HG02840 (cell line): ENCODE results near the gene EFCAB7.
"Not testable (repeated sequence)": the region's sequence is repeated elsewhere in the genome, so short reads cannot be mapped to it uniquely, and the experiment has no call there.

Experiments
- ATAC-seq: cut with Tn5 transposase; IDR thresholded peaks from one replicate; pipeline ENCODE4 v1.9.1; 2021; ENCODE audit warnings: mild to moderate bottlenecking, moderate library complexity, moderate number of reproducible peaks; ENCODE audit not compliant: unreplicated experiment, low FRiP score

The EFCAB7 gene

DNA sequence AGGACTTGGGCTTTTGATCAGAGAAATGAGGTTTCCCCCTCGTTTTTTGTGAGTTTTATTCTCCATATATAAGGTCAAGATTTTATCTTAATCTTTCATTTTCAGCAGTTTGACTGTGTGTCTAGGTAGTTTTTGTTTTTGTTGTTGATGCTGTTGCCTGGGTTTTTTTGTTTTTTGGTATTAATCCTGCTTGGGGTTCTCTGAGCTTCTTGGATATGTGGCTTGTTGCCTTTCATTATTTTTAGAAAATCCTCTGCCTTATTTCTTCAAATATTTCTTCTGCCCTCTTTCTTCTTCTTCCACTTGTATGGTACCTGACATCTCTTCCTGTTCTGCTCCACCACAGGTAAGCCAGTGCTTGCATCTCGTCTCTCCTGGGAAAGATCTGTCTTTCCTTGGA, 25.0 kb downstream of the EFCAB7 start:
- ATAC-seq, result no peak

GRCh38 chr1:63548877-63549276, 25.6 kb downstream of the EFCAB7 start:
- no peak for ATAC-seq

- ATAC-seq, result no peak
These were observed 32.2 kb downstream of the EFCAB7 start for GRCh38 chr1:63555480-63555879.

- ATAC-seq, result no peak
These were observed 34.2 kb downstream of the EFCAB7 start for GRCh38 chr1:63557365-63557987.

DNA sequence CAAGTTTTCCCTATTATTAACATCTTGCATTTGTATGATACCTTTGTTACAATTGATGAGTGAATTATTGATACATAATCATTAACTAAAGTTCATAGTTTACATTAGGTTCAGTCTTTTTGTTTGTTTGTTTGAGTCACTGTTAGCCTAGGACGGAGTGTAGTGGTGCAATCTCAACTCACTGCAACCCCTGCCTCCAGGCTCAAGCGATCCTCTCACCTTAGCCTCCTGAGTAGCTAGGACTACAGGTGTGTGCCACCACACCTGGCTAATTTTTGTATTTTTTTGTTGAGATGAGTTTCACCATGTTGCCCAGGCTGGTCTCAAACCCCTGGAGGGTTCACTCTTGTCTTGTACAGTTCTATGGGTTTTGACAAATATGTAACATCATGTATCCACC, 36.0 kb downstream of the EFCAB7 start:
- ATAC-seq, result no peak

- ATAC-seq, result no peak
These were observed 40.4 kb downstream of the EFCAB7 start for GRCh38 chr1:63563745-63564144.

GRCh38 chr1:63569068-63569467, 45.7 kb downstream of the EFCAB7 start:
- no peak for ATAC-seq

DNA sequence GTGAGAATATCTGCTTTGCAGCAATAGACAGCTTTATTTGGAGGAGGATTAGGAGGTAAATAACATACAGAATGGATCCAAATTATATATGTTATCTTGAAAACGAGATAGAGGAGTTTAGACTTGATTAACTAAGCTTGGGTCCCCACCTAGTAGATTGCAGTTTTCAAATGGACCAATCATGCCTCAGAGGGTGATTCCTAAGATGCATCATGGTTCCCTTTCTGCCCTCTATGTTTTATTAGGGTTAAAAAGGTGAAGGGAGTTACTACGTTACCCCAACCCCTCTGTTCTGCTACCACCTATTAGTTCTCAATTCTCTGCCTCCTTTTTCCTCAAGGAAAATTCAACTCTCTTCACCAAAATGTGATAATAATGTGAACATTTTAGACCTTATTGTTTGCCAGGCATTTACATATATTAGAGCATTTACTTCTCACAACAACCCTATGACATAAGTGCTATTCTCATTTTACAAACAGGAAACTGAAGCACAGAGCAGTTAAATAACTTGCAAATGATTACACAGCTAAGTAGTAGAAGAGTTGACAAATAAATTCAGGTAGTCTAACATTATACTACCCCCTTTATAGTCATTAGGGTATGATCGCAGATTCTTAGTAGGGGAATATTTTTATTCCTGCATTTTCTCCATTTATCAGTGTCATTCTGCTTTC, 46.5 kb downstream of the EFCAB7 start:
- ATAC-seq, result no peak

GRCh38 chr1:63572686-63573085, 49.4 kb downstream of the EFCAB7 start:
- not testable (repeated sequence) for ATAC-seq

- ATAC-seq, result not testable (repeated sequence)
These were observed 51.0 kb downstream of the EFCAB7 start for GRCh38 chr1:63574203-63574796.

- ATAC-seq, result no peak
These were observed 52.1 kb downstream of the EFCAB7 start for GRCh38 chr1:63575340-63575826.

DNA sequence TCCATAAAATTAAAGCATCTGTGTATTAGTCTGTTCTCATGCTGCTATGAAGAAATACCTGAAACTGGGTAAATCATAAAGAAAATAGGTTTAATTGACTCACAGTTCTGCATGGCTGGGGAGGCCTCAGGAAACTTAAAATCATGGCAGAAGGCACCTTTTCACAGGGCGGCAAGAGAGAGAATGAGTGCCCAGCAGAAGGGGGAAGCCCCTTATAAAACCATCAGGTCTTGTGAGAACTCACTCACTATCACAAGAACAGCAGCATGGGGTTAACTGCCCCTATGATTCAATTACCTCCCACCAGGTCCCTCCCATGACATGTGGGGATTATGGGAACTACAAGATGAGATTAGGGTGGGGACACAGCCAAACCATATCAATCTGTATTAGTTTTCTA, 63.0 kb downstream of the EFCAB7 start:
- ATAC-seq, result not testable (repeated sequence)

GRCh38 chr1:63590166-63590560, 66.8 kb downstream of the EFCAB7 start:
- no peak for ATAC-seq

DNA sequence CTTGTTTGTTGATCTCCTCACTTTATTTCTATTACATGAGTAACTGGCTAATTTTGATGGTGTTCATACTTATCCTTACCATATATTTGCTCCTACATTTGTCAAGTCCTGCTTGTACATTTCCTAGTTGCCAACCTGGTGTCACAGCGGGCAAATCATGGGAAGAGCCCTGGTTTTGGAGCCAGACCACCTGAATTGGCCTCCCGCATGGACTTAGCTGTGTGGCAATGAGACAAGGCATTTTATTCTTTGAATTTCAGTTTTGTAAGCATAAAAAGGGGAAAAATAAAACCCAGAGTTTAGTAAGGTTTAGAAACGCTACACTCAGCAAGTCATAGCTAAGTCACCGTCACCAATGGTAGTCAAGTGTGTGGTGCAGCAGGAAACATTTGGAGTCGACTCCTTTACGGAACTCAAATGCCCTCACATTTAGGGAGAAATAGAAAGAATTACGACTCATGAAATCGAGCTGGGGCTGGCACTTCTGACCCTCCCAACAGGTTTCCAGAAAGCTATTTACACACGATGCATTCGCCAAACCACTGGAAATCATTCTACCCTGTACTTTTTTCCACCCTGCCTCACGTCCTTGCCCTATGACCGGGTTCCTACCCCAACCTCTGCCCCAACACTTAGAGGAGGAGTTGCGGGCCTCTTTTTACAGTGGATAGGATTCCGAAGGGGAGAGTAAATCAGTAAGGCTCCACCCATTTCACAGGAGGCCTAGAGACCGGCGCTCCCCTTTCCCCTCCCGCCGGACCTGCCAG, 69.4 kb downstream of the EFCAB7 start:
- ATAC-seq, result no peak

DNA sequence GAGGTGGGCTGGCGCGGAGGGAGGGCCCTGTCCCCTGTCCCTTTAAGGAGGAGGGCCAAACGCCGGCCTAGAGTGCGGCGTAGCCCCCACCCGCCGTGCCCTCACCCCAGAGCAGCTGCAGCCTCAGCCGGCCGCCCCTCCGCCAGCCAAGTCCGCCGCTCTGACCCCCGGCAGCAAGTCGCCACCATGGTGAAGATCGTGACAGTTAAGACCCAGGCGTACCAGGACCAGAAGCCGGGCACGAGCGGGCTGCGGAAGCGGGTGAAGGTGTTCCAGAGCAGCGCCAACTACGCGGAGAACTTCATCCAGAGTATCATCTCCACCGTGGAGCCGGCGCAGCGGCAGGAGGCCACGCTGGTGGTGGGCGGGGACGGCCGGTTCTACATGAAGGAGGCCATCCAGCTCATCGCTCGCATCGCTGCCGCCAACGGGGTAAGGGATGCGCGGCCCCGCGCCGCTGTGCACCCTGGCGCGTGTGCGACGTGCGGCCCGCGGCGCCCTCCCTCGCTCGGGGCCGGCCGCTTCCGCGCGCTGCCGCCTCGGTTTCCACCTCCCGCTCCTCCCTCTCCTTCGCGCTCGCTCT, 70.1 kb downstream of the EFCAB7 start, which contains the start of gene PGM1:
Gene PGM1 (plus strand): TSS at position 109 of the 583 bp plus-strand sequence. CDS start 78 bp downstream, at position 187.
- ATAC-seq, result peak; percentile 83

GRCh38 chr1:63593886-63594605, 70.7 kb downstream of the EFCAB7 start:
- peak; percentile 48 for ATAC-seq

DNA sequence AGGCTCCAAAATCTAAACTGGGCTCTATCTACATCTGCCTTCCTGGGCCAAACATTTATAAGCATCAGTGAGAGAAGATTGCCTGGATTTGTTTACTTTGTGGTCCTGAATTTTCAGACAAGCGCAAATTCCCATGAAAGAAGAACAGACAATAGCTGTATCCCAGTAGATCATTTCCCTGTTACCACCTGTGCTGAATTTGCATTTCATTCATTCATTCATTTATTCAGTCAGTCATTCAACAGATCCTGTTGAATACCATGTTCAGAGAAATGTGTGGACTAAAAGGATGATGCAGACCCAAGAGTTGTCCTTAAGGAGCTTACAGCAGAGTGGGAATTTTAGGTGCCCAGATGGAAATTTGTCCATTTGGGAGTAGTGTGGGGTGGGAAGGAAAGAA, 72.1 kb downstream of the EFCAB7 start:
- no peak for ATAC-seq

- ATAC-seq, result no peak
These were observed 76.5 kb downstream of the EFCAB7 start for GRCh38 chr1:63599799-63600198.

DNA sequence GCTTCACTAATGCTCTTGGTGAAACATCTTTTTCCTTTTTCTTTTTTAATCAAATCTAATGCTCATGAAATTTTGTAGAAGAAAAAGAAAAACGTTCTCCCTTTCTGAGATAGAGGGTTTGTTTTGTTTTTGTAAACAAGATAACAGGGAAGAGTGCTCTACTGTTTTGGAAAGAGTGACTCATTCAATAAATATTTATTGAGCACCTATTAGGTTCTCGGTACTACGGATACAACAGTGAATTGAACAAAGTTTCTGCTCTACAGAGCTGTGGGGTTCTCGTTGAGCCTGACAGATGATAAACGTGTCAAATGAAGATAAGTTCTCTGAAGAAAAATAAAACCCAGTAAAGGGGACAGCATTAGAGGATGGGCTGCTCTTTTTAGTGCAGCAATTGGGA, 76.9 kb downstream of the EFCAB7 start:
- ATAC-seq, result no peak

DNA sequence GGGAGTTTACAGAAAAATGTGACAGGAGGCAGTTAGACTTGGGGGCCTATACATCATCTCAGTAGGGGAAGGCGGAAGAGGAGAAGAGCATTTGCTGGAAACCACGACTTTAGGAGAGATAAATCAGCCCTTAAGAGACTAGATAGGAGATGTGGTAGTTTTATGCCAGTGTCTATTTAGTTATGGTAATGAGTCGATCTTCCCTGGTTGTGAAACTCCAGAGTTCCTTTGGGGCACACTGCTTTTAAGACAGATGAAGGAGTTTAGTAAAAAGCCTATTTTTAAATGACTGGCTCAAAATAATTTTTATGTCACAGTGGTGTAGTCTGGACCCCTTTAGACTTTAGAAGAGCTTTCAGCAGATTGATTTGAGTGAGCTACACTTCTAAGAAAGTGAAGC, 77.7 kb downstream of the EFCAB7 start:
- ATAC-seq, result no peak
